HCT116 (cell line): ENCODE measurements around the gene VWF.

Source experiments
- ATF3 ChIP-seq: IDR thresholded peaks from 2 replicates; pipeline ENCODE4 v1.6.1; 2012
- EGR1 ChIP-seq: IDR thresholded peaks from 2 replicates; pipeline ENCODE4 v1.6.1; 2012; ENCODE audit warnings: low read depth
- EZH2 ChIP-seq: fragments of 200-600 bp; sonication (generic); IDR thresholded peaks from 2 replicates; pipeline ENCODE4 v1.6.1; 2017; ENCODE audit warnings: antibody characterized with exemption, mixed run types
- EZH2phosphoT487 ChIP-seq: fragments of 200-600 bp; IDR thresholded peaks from 2 replicates; pipeline ENCODE4 v1.6.1; 2018; ENCODE audit warnings: antibody characterized with exemption, borderline replicate concordance
- JUND ChIP-seq: IDR thresholded peaks from 2 replicates; pipeline ENCODE4 v1.6.1; 2012
- POLR2A ChIP-seq: IDR thresholded peaks from 2 replicates; pipeline ENCODE4 v1.7.0; 2011; ENCODE audit warnings: borderline replicate concordance; ENCODE audit not compliant: insufficient read depth, insufficient read length; ENCODE audit errors: extremely low read depth
- POLR2AphosphoS5 ChIP-seq: IDR thresholded peaks from 2 replicates; pipeline ENCODE4 v1.6.1; 2011; ENCODE audit warnings: mild to moderate bottlenecking, low read depth, low read length, moderate library complexity
- SRF ChIP-seq: IDR thresholded peaks from 2 replicates; pipeline ENCODE4 v1.6.1; 2012; ENCODE audit warnings: low read depth
- TCF7L2 ChIP-seq: IDR thresholded peaks from 2 replicates; pipeline ENCODE4 v1.7.0; 2011; ENCODE audit warnings: borderline replicate concordance, inconsistent platforms; ENCODE audit not compliant: insufficient read depth, insufficient read length; ENCODE audit errors: extremely low read depth
- YY1 ChIP-seq: IDR thresholded peaks from 2 replicates; pipeline ENCODE4 v1.6.1; 2011; ENCODE audit warnings: low read length, low read depth, moderate library complexity, mild to moderate bottlenecking; ENCODE audit not compliant: insufficient replicate concordance; ENCODE audit errors: extremely low read depth
- ZBTB33 ChIP-seq: IDR thresholded peaks from 2 replicates; pipeline ENCODE4 v1.6.1; 2011; ENCODE audit warnings: mild to moderate bottlenecking, low read length, moderate library complexity; ENCODE audit not compliant: insufficient replicate concordance; ENCODE audit errors: extremely low read depth
- ZNF274 ChIP-seq: fragments of 200-500 bp; sonication (Bioruptor generic); IDR thresholded peaks from 2 replicates; pipeline ENCODE4 v1.6.1; 2014; ENCODE audit warnings: mild to moderate bottlenecking, low read depth, low read length, inconsistent platforms
- TF ChIP-seq, protein P1 (sequence below), 3 experiments: fragments of 200-600 bp in 1 of 3; sonication (generic) in 1 of 3; IDR thresholded peaks in 2 of 3; conservative IDR thresholded peaks in 1 of 3; 2 replicates each; pipeline ENCODE4 v1.5.1; 2012 to 2017; ENCODE audit warnings: low read depth in 2 of 3, low read length in 2 of 3, antibody characterized with exemption in 1 of 3, borderline replicate concordance in 1 of 3, control low read depth in 1 of 3, mild to moderate bottlenecking in 1 of 3, mixed read lengths in 1 of 3, mixed run types in 1 of 3, moderate library complexity in 1 of 3; ENCODE audit not compliant: insufficient read depth in 1 of 3

GRCh38 chr12:6161124-6161882, 36.8 kb upstream of the VWF start:
- TF ChIP-seq EGR1 (no peak), POLR2AphosphoS5 (no peak), EZH2 (no peak), ZNF274 (no peak), ATF3 (no peak), POLR2A (no peak), YY1 (no peak), SRF (no peak), ZBTB33 (no peak), JUND (no peak), TCF7L2 (no peak), EZH2phosphoT487 (no peak)
- TF ChIP-seq, protein P1, sequence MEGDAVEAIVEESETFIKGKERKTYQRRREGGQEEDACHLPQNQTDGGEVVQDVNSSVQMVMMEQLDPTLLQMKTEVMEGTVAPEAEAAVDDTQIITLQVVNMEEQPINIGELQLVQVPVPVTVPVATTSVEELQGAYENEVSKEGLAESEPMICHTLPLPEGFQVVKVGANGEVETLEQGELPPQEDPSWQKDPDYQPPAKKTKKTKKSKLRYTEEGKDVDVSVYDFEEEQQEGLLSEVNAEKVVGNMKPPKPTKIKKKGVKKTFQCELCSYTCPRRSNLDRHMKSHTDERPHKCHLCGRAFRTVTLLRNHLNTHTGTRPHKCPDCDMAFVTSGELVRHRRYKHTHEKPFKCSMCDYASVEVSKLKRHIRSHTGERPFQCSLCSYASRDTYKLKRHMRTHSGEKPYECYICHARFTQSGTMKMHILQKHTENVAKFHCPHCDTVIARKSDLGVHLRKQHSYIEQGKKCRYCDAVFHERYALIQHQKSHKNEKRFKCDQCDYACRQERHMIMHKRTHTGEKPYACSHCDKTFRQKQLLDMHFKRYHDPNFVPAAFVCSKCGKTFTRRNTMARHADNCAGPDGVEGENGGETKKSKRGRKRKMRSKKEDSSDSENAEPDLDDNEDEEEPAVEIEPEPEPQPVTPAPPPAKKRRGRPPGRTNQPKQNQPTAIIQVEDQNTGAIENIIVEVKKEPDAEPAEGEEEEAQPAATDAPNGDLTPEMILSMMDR (IDR thresholded peaks at IDR 0.05 in 2 of 3, conservative IDR thresholded peaks at IDR 0.05 in 1 of 3; ENCODE audit: borderline replicate concordance in 1 of 3, insufficient read depth in 1 of 3, low read depth in 2 of 3, low read length in 2 of 3) = no peak
